Measurements from ENCODE around the gene ERLIN1. TPM values are rescaled to one million over a fixed set of nuclear protein-coding genes. Genes with fewer than 3 reads are reported as not detected.

The ERLIN1 gene
- total RNA-seq, 1 experiment from 2014 or later, result 24.9 TPM

GRCh38 chr10:100175875-100176274, 10.0 kb downstream of the ERLIN1 start:
- H3K9me2 ChIP-seq (ENCODE audit: insufficient read depth), result no peaks in the 10 kb centered on the region
- no peak for DNase-seq
- H3K4me1 ChIP-seq (replicated peaks; ENCODE audit: insufficient read depth), result no peaks in the 10 kb centered on the region; the same call in 1 of the 2 replicates
- TF ChIP-seq EZH2 (IDR thresholded peaks at IDR 0.05; ENCODE audit: low read depth), result no peak
- no peak for TF ChIP-seq CTCF (conservative IDR thresholded peaks at IDR 0.05)
- H3K9me3 ChIP-seq (ENCODE audit: insufficient read depth, low read depth), result no peaks in the 10 kb centered on the region
- POLR2A ChIA-PET (ENCODE audit: unreplicated experiment), result no interaction called here
- no peaks in the 10 kb centered on the region for H3K79me2 ChIP-seq (ENCODE audit: low read depth)
- H3K4me2 ChIP-seq, result no peak overlapping the region
- no peak overlapping the region for H2AFZ ChIP-seq
- CTCF ChIA-PET, result no interaction called here
- H3K27ac ChIP-seq, result no peak overlapping the region
- H3K4me3 ChIP-seq, result no peak overlapping the region
- H4K20me1 ChIP-seq (ENCODE audit: insufficient read depth), result no peaks in the 10 kb centered on the region
- H3K36me3 ChIP-seq (ENCODE audit: low read depth), result peaks cover 9% of the 10 kb centered on the region; the same call in 1 of the 2 replicates
- intact Hi-C loops (cut with micrococcal nuclease; ENCODE audit: unreplicated experiment), result no loop called here
- H3F3A ChIP-seq (ENCODE audit: insufficient read depth, low read depth), result no peaks in the 10 kb centered on the region
- BruUV-seq (replicated peaks), result no TSS peak
- no peaks in the 10 kb centered on the region for H3K27me3 ChIP-seq (ENCODE audit: insufficient read depth, low read depth)

DNA sequence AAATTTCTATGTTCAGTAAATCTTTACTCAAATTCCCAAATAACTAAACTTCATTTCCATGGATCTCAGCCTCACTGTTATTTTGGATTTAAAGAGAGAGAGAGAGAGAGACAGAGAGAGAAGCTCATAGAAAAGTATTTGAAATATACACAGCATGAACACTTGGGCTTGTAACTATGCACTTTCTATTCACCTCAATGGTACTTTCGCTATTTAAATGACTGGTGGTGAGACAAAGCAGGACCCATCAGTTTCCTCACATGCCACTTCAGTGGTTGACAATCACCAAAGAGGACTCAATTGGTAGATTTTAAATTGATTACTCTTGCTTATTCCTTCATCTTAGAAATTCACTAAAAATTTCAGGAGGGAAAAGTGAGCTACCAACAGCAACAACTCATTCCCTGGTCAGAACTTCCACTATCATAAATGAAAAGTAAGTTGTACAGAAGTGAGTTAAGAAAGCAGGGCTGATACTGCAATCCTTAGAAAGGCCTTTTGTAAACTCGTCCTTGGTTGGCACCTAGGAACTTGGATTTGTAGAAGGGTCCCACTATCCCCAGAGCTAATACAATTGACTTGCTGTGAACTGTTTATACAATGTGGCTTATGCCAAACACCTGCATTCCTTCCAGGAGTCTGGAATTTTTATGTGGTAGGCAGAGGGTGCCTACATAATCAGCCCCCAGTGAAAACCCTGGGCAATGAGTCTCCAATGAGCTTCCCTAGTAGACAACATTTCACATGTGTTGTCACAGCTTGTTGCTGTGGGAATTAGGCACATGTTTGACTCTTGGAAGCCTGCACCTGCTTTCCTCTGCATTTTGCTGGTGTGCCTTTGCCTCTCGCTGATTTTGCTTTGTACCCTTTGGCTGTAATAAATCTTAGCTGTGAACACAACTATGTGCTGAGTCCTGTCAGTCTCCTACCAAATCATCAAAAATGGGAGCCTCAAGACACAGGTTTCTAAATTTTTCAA, 10.8 kb downstream of the ERLIN1 start:
- H3K4me1 ChIP-seq (replicated peaks; ENCODE audit: insufficient read depth), result no peaks in the 10 kb centered on the region; the same call in 1 of the 2 replicates
- no TSS peak for BruUV-seq (replicated peaks)
- no peak overlapping the region for H3K27ac ChIP-seq
- H3F3A ChIP-seq (ENCODE audit: insufficient read depth, low read depth), result no peaks in the 10 kb centered on the region
- DNase-seq, result no peak
- H3K4me2 ChIP-seq, result no peak overlapping the region
- no peak overlapping the region for H2AFZ ChIP-seq
- H3K9me2 ChIP-seq (ENCODE audit: insufficient read depth), result no peaks in the 10 kb centered on the region
- POLR2A ChIA-PET (ENCODE audit: unreplicated experiment), result no interaction called here
- H3K36me3 ChIP-seq (ENCODE audit: low read depth), result peaks cover 9% of the 10 kb centered on the region; the same call in 1 of the 2 replicates
- TF ChIP-seq EZH2 (IDR thresholded peaks at IDR 0.05; ENCODE audit: low read depth) (no peak), CTCF (conservative IDR thresholded peaks at IDR 0.05) (no peak)
- H3K79me2 ChIP-seq (ENCODE audit: low read depth), result no peaks in the 10 kb centered on the region
- CTCF ChIA-PET, result no interaction called here
- H3K27me3 ChIP-seq (ENCODE audit: insufficient read depth, low read depth), result no peaks in the 10 kb centered on the region
- H3K9me3 ChIP-seq (ENCODE audit: insufficient read depth, low read depth), result no peaks in the 10 kb centered on the region
- no peaks in the 10 kb centered on the region for H4K20me1 ChIP-seq (ENCODE audit: insufficient read depth)
- no peak overlapping the region for H3K4me3 ChIP-seq
- intact Hi-C loops (cut with micrococcal nuclease; ENCODE audit: unreplicated experiment), result no loop called here

DNA sequence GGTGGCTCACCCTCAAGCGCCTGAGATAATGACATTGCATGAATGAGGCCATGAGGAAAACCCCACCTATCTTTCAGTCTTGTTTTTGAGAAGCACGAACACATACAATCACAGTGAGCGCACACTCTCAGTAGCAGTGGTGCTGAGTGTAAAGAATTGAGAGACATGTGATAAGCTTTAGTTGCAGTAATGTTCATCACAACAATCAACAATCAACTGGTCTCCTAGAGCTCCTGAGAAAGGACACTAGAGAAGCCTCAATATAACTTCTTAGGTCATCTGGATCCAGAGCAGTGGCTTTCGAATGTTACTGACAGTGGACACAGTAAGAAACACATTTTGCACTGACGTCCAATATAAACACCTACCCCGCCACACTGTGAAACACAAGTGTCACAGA, 12.8 kb downstream of the ERLIN1 start:
- H4K20me1 ChIP-seq (ENCODE audit: insufficient read depth), result no peaks in the 10 kb centered on the region
- no peaks in the 10 kb centered on the region for H3K9me2 ChIP-seq (ENCODE audit: insufficient read depth)
- POLR2A ChIA-PET (ENCODE audit: unreplicated experiment), result interaction anchor here (0.6 kb wide), 1 partner anchor 898 kb away, joined by 3 read pairs; no protein-coding TSS in a partner anchor
- H3K36me3 ChIP-seq (ENCODE audit: low read depth), result 0 out of 2 replicates have a peak, but pooled peaks cover 5% of the 10 kb centered on the region
- DNase-seq, result no peak
- intact Hi-C loops (cut with micrococcal nuclease; ENCODE audit: unreplicated experiment), result no loop called here
- no peak overlapping the region for H3K4me3 ChIP-seq
- TF ChIP-seq EZH2 (IDR thresholded peaks at IDR 0.05; ENCODE audit: low read depth) (no peak), CTCF (conservative IDR thresholded peaks at IDR 0.05) (no peak)
- BruUV-seq (replicated peaks), result no TSS peak
- no peaks in the 10 kb centered on the region for H3K27me3 ChIP-seq (ENCODE audit: insufficient read depth, low read depth)
- H3K27ac ChIP-seq, result no peak overlapping the region
- H3K4me1 ChIP-seq (replicated peaks; ENCODE audit: insufficient read depth), result no peaks in the 10 kb centered on the region
- H3F3A ChIP-seq (ENCODE audit: insufficient read depth, low read depth), result no peaks in the 10 kb centered on the region
- H3K4me2 ChIP-seq, result no peak overlapping the region
- no peaks in the 10 kb centered on the region for H3K79me2 ChIP-seq (ENCODE audit: low read depth)
- H3K9me3 ChIP-seq (ENCODE audit: insufficient read depth, low read depth), result no peaks in the 10 kb centered on the region
- H2AFZ ChIP-seq, result no peak overlapping the region
- CTCF ChIA-PET, result no interaction called here

Measured in PC-9 (cell line).